Endothelial cell of umbilical vein (primary cell): ENCODE results near the gene IL36B.

Source experiments
- EZH2 ChIP-seq: IDR thresholded peaks from 2 replicates; pipeline ENCODE4 v1.6.1; 2012; ENCODE audit warnings: borderline replicate concordance, low read depth, mild to moderate bottlenecking, moderate library complexity, low read length, inconsistent platforms; ENCODE audit not compliant: severe bottlenecking
- GATA2 ChIP-seq: IDR thresholded peaks from 2 replicates; pipeline ENCODE4 v1.7.0; 2011; ENCODE audit warnings: low read depth, mild to moderate bottlenecking, moderate library complexity, mixed read lengths, low read length; ENCODE audit not compliant: insufficient read length, insufficient read depth
- MYC ChIP-seq: IDR thresholded peaks from one replicate; pipeline ENCODE4 v1.6.1; 2011; ENCODE audit warnings: mild to moderate bottlenecking, low read depth, low read length
- POLR2AphosphoS5 ChIP-seq: IDR thresholded peaks from 2 replicates; pipeline ENCODE4 v1.6.1; 2012; ENCODE audit warnings: low read depth, mild to moderate bottlenecking, control low read depth, low read length, moderate library complexity; ENCODE audit not compliant: insufficient read depth
- TF ChIP-seq, protein P1 (sequence below), 2 donors: IDR thresholded peaks; 1 replicate in 1 of 2; 2 replicates in 1 of 2; pipeline ENCODE4 v1.5.1; 2011; ENCODE audit warnings: low read length in 2 of 2, mild to moderate bottlenecking in 2 of 2, moderate library complexity in 2 of 2, control low read depth in 1 of 2, inconsistent platforms in 1 of 2, low read depth in 1 of 2; ENCODE audit not compliant: insufficient read depth in 1 of 2; ENCODE audit errors: extremely low read depth in 1 of 2

DNA sequence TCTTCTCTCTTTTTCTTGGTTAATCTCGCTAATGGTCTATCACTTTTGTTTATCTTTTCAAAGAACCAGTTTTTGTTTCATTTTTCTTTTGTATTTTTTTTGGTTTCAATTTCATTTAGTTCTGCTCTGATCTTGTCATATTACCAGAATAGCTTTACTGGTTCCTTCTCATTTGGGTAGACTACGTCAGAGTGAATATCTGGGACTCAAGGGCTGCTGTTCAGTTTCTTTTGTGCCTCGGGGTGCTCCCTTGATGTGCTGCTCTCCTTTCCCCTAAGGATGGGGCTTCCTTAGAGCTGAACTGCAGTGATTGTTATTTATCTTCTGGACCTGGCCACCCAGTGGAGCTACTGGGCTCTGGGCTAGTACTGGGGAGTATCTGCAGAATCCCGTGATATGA lies 45.4 kb upstream of the IL36B start:
- TF ChIP-seq, protein P1, sequence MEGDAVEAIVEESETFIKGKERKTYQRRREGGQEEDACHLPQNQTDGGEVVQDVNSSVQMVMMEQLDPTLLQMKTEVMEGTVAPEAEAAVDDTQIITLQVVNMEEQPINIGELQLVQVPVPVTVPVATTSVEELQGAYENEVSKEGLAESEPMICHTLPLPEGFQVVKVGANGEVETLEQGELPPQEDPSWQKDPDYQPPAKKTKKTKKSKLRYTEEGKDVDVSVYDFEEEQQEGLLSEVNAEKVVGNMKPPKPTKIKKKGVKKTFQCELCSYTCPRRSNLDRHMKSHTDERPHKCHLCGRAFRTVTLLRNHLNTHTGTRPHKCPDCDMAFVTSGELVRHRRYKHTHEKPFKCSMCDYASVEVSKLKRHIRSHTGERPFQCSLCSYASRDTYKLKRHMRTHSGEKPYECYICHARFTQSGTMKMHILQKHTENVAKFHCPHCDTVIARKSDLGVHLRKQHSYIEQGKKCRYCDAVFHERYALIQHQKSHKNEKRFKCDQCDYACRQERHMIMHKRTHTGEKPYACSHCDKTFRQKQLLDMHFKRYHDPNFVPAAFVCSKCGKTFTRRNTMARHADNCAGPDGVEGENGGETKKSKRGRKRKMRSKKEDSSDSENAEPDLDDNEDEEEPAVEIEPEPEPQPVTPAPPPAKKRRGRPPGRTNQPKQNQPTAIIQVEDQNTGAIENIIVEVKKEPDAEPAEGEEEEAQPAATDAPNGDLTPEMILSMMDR (IDR thresholded peaks at IDR 0.05; ENCODE audit: extremely low read depth in 1 of 2, insufficient read depth in 1 of 2, low read depth in 1 of 2, low read length in 2 of 2): no peak
- TF ChIP-seq MYC (no peak), POLR2AphosphoS5 (no peak), GATA2 (no peak), EZH2 (no peak)
